Measurements from ENCODE around the gene DNAJB14. TPM values are rescaled to one million over a fixed set of nuclear protein-coding genes. Genes with fewer than 3 reads are reported as not detected.

The DNAJB14 gene
- total RNA-seq, 5 donors from 2014 or later (not counting 1 experiment from before 2014, with no cell fraction given) = 48.9 to 66.5 (median 61.7) TPM

GRCh38 chr4:99875071-99875470 is 71.3 kb downstream of the DNAJB14 start:
- Mint-ChIP-seq H3K27me3 (no peaks in the 10 kb centered on the region), H3K4me1 (no peaks in the 10 kb centered on the region), H3K4me3 (no peak overlapping the region), H3K36me3 (peaks cover 22% of the 10 kb centered on the region), H3K27ac (no peak overlapping the region), H3K9me3 (no peaks in the 10 kb centered on the region)
- ChIA-PET CTCF (no interaction called here), POLR2A (no interaction called here)
- Histone ChIP-seq H3K4me3 (ENCODE audit: control insufficient read depth in 1 of 2, extremely low read depth in 1 of 2, low read length in 1 of 2) (no peak overlapping the region), H3K27ac (ENCODE audit: low read length) (no peak overlapping the region), H3K4me1 (ENCODE audit: control insufficient read depth in 1 of 2, extremely low read depth in 1 of 2, insufficient read depth in 2 of 2, low read length in 2 of 2) (no peaks in the 10 kb centered on the region), H3K27me3 (replicated peaks in 1 of 2; ENCODE audit: control insufficient read depth in 2 of 2, extremely low read depth in 1 of 2, insufficient read depth in 2 of 2, low read length in 1 of 2) (no peaks in the 10 kb centered on the region), H3K9me3 (no peaks in the 10 kb centered on the region), H3K36me3 (ENCODE audit: control insufficient read depth in 2 of 2, extremely low read depth in 1 of 2, insufficient read depth in 1 of 2, low read length in 1 of 2) (peaks cover 0 to 22% of the 10 kb centered on the region in 2 donors)
- DNase-seq = no peak
- no peak for ATAC-seq (replicated peaks in 1 of 4)

DNA sequence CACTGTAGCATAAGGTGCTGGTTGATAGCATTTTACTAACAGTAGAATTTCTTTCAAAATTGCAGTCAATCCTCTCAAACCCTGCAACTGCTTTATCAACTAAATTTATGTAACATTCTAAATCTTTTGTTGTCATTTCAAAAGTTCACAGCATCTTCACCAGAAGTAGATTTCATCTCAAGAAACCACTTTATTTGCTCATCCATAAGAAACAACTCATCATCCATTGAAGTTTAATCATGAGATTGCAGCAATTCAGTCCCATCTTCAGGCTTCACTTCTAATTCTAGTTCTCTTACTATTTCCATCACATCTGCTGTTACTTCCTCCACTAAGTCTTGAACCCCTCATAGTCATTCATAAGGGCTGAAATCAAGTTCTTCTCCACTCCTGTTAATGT is 73.8 kb downstream of the DNAJB14 start:
- DNase-seq (no peak), ATAC-seq (replicated peaks in 1 of 4) (no peak)
- Mint-ChIP-seq H3K4me3 (no peak overlapping the region), H3K36me3 (peaks cover 27% of the 10 kb centered on the region), H3K9me3 (no peaks in the 10 kb centered on the region), H3K4me1 (no peaks in the 10 kb centered on the region), H3K27me3 (no peaks in the 10 kb centered on the region), H3K27ac (no peak overlapping the region)
- Histone ChIP-seq H3K9me3 (no peaks in the 10 kb centered on the region), H3K27me3 (replicated peaks in 1 of 2; ENCODE audit: control insufficient read depth in 2 of 2, extremely low read depth in 1 of 2, insufficient read depth in 2 of 2, low read length in 1 of 2) (no peaks in the 10 kb centered on the region), H3K27ac (ENCODE audit: low read length) (no peak overlapping the region), H3K4me1 (ENCODE audit: control insufficient read depth in 1 of 2, extremely low read depth in 1 of 2, insufficient read depth in 2 of 2, low read length in 2 of 2) (no peaks in the 10 kb centered on the region), H3K4me3 (ENCODE audit: control insufficient read depth in 1 of 2, extremely low read depth in 1 of 2, low read length in 1 of 2) (no peak overlapping the region), H3K36me3 (ENCODE audit: control insufficient read depth in 2 of 2, extremely low read depth in 1 of 2, insufficient read depth in 1 of 2, low read length in 1 of 2) (peaks cover 0 to 12% of the 10 kb centered on the region in 2 donors)
- ChIA-PET POLR2A (no interaction called here), CTCF (no interaction called here)

GRCh38 chr4:99868126-99868596 is 78.3 kb downstream of the DNAJB14 start:
- ChIA-PET POLR2A (no interaction called here), CTCF (no interaction called here)
- DNase-seq (no peak), ATAC-seq (replicated peaks in 1 of 4) (no peak)
- peaks cover 41% of the 10 kb centered on the region for H3K36me3 Mint-ChIP-seq
- no peak overlapping the region for H3K4me3 Mint-ChIP-seq
- H3K4me1 ChIP-seq (ENCODE audit: control insufficient read depth in 1 of 2, extremely low read depth in 1 of 2, insufficient read depth in 2 of 2, low read length in 2 of 2) = no peaks in the 10 kb centered on the region
- no peaks in the 10 kb centered on the region for H3K4me1 Mint-ChIP-seq
- H3K27ac ChIP-seq (ENCODE audit: low read length) = no peak overlapping the region
- H3K27ac Mint-ChIP-seq = no peak overlapping the region
- H3K9me3 ChIP-seq = no peaks in the 10 kb centered on the region
- WGBS (ENCODE audit: insufficient coverage) = 93% methylated on average over 8 of the region's 8 CpGs
- peaks cover 0 to 24% of the 10 kb centered on the region in 2 donors for H3K36me3 ChIP-seq (ENCODE audit: control insufficient read depth in 2 of 2, extremely low read depth in 1 of 2, insufficient read depth in 1 of 2, low read length in 1 of 2)
- H3K27me3 ChIP-seq (replicated peaks in 1 of 2; ENCODE audit: control insufficient read depth in 2 of 2, extremely low read depth in 1 of 2, insufficient read depth in 2 of 2, low read length in 1 of 2) = no peaks in the 10 kb centered on the region
- no peaks in the 10 kb centered on the region for H3K9me3 Mint-ChIP-seq
- H3K27me3 Mint-ChIP-seq = no peaks in the 10 kb centered on the region
- no peak overlapping the region for H3K4me3 ChIP-seq (ENCODE audit: control insufficient read depth in 1 of 2, extremely low read depth in 1 of 2, low read length in 1 of 2)

DNA sequence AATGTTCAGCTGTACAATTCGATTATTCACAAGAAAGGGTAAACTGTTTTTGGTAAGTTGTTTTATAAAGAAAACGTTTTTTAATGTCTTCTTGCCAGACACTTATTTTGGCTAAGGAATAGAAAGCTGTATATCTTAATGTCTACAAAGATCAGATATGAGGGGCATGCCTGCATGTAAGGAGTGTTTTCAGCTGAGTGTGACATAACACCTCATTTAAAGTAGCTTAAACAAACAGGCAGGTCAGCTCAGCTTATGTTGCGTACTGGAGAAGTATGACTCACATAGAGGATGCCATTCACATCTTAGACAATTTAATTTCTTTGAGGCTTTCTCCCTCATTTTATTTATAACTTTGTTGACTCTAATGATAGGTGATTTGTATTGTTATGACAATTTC is 82.6 kb downstream of the DNAJB14 start:
- Histone ChIP-seq H3K4me3 (ENCODE audit: control insufficient read depth in 1 of 2, extremely low read depth in 1 of 2, low read length in 1 of 2) (no peak overlapping the region), H3K4me1 (ENCODE audit: control insufficient read depth in 1 of 2, extremely low read depth in 1 of 2, insufficient read depth in 2 of 2, low read length in 2 of 2) (no peaks in the 10 kb centered on the region), H3K9me3 (no peaks in the 10 kb centered on the region), H3K36me3 (ENCODE audit: control insufficient read depth in 2 of 2, extremely low read depth in 1 of 2, insufficient read depth in 1 of 2, low read length in 1 of 2) (peaks cover 0 to 28% of the 10 kb centered on the region in 2 donors), H3K27me3 (replicated peaks in 1 of 2; ENCODE audit: control insufficient read depth in 2 of 2, extremely low read depth in 1 of 2, insufficient read depth in 2 of 2, low read length in 1 of 2) (no peaks in the 10 kb centered on the region), H3K27ac (ENCODE audit: low read length) (no peak overlapping the region)
- DNase-seq (no peak), ATAC-seq (replicated peaks in 1 of 4) (no peak)
- Mint-ChIP-seq H3K36me3 (peaks cover 37% of the 10 kb centered on the region), H3K27me3 (no peaks in the 10 kb centered on the region), H3K27ac (no peak overlapping the region), H3K4me1 (peaks cover 0 to 8% (median 5%) of the 10 kb centered on the region in 3 donors), H3K9me3 (no peaks in the 10 kb centered on the region), H3K4me3 (no peak overlapping the region)
- WGBS (ENCODE audit: insufficient coverage) = no CpG with 5 or more reads among the region's 3 CpGs
- ChIA-PET POLR2A (interaction anchor here in 1 of 2 donors (0.7 kb wide), 1 partner anchor 197 kb away, joined by 7 read pairs; no protein-coding TSS in a partner anchor), CTCF (interaction anchor here in 1 of 2 donors (0.7 kb wide), 1 partner anchor 1482 kb away, joined by 4 read pairs; no protein-coding TSS in a partner anchor)

GRCh38 chr4:99861120-99861905 is 85.1 kb downstream of the DNAJB14 start:
- Mint-ChIP-seq H3K4me3 (no peak overlapping the region), H3K27ac (no peak overlapping the region), H3K4me1 (peaks cover 9 to 20% (median 11%) of the 10 kb centered on the region in 3 donors), H3K9me3 (no peaks in the 10 kb centered on the region), H3K36me3 (peaks cover 35% of the 10 kb centered on the region), H3K27me3 (no peaks in the 10 kb centered on the region)
- H3K27ac ChIP-seq (ENCODE audit: low read length) = no peak overlapping the region
- peaks cover 0 to 5% of the 10 kb centered on the region in 2 experiments for H3K4me1 ChIP-seq (ENCODE audit: control insufficient read depth in 1 of 2, extremely low read depth in 1 of 2, insufficient read depth in 2 of 2, low read length in 2 of 2)
- H3K9me3 ChIP-seq = no peaks in the 10 kb centered on the region
- ATAC-seq (replicated peaks in 1 of 4) (no peak), DNase-seq (no peak)
- H3K36me3 ChIP-seq (ENCODE audit: control insufficient read depth in 2 of 2, extremely low read depth in 1 of 2, insufficient read depth in 1 of 2, low read length in 1 of 2) = peaks cover 0 to 18% of the 10 kb centered on the region in 2 donors
- H3K27me3 ChIP-seq (replicated peaks in 1 of 2; ENCODE audit: control insufficient read depth in 2 of 2, extremely low read depth in 1 of 2, insufficient read depth in 2 of 2, low read length in 1 of 2) = no peaks in the 10 kb centered on the region
- ChIA-PET CTCF (no interaction called here), POLR2A (interaction anchor here in 1 of 2 donors (0.6 kb wide), 1 partner anchor 15 kb away, joined by 3 read pairs; no protein-coding TSS in a partner anchor)
- WGBS (ENCODE audit: insufficient coverage) = no CpG with 5 or more reads among the region's 5 CpGs
- no peak overlapping the region for H3K4me3 ChIP-seq (ENCODE audit: control insufficient read depth in 1 of 2, extremely low read depth in 1 of 2, low read length in 1 of 2)

- no peaks in the 10 kb centered on the region for H3K9me3 Mint-ChIP-seq
- H3K27ac ChIP-seq (ENCODE audit: low read length) = no peak overlapping the region
- H3K4me1 Mint-ChIP-seq = peaks cover 15 to 26% (median 19%) of the 10 kb centered on the region in 3 donors
- ChIA-PET POLR2A (no interaction called here), CTCF (no interaction called here)
- peaks cover 0 to 13% of the 10 kb centered on the region in 2 donors for H3K36me3 ChIP-seq (ENCODE audit: control insufficient read depth in 2 of 2, extremely low read depth in 1 of 2, insufficient read depth in 1 of 2, low read length in 1 of 2)
- no peaks in the 10 kb centered on the region for H3K27me3 ChIP-seq (replicated peaks in 1 of 2; ENCODE audit: control insufficient read depth in 2 of 2, extremely low read depth in 1 of 2, insufficient read depth in 2 of 2, low read length in 1 of 2)
- no peak for DNase-seq
- H3K36me3 Mint-ChIP-seq = peaks cover 32% of the 10 kb centered on the region
- H3K4me1 ChIP-seq (ENCODE audit: control insufficient read depth in 1 of 2, extremely low read depth in 1 of 2, insufficient read depth in 2 of 2, low read length in 2 of 2) = peaks cover 0 to 9% of the 10 kb centered on the region in 2 experiments
- no peak overlapping the region for H3K4me3 ChIP-seq (ENCODE audit: control insufficient read depth in 1 of 2, extremely low read depth in 1 of 2, low read length in 1 of 2)
- H3K27ac Mint-ChIP-seq = no peak overlapping the region
- WGBS (ENCODE audit: insufficient coverage) = no CpG with 5 or more reads among the region's 2 CpGs
- H3K27me3 Mint-ChIP-seq = no peaks in the 10 kb centered on the region
- ATAC-seq (replicated peaks in 1 of 4) = no peak
- no peak overlapping the region for H3K4me3 Mint-ChIP-seq
- H3K9me3 ChIP-seq = no peaks in the 10 kb centered on the region
Measured at GRCh38 chr4:99860521-99860920, 85.9 kb downstream of the DNAJB14 start.

Measured in T-cell (primary cell).